ENCODE results near the gene CREBL2.

DNA sequence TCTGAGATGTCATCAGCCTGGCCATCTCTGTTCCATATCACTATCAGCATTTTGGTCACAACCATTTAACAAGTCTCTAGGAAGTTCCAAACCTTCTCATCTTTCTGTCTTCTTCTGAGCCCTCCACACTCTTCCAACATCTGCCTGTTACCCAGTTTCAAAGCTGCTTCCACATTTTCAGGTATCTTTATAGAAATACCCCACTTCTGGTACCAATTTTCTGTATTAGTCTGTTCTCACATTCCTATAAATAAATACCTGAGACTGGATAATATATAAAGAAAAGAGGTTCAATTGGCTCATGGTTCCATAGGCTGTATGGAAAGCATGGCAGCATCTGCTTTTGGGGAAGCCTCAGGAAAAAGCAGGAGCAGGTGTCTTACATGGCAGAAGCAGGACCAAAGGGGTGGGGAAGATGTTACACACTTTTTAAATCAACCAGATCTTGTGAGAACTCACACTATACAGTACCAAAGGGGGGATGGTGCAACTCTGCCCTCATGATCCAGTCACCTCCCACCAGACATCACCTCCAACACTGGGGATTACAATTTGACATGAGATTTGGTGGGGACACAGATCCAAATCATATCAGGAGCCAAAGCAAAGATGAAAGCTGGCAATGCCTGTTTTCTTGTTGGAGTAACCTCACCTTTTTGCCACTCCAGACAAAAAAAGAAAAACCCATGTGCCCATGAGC lies 37.4 kb downstream of the CREBL2 start:
- TF ChIP-seq CTCF (conservative IDR thresholded peaks at IDR 0.05; ENCODE audit: low read length) (no peak), EZH2phosphoT487 (IDR thresholded peaks at IDR 0.05; ENCODE audit: borderline replicate concordance, low read depth, low read length) (no peak)

All from OCI-LY7 (cell line).